Immature natural killer cell (primary cell): ENCODE results near the gene PKD1L1. TPM values are rescaled to one million over a fixed set of nuclear protein-coding genes. Genes with fewer than 3 reads are reported as not detected.

Experiments used
- DNase-seq, 3 donors: peaks; one replicate each; pipeline ENCODE4 v3.0.0; 2022; ENCODE audit warnings: mixed read lengths in 1 of 3
- H3K27ac Mint-ChIP-seq, 6 donors: one replicate each; pipeline ENCODE4 v1.8.0; 2020; ENCODE audit warnings: mixed read lengths in 6 of 6, mild to moderate bottlenecking in 5 of 6, inconsistent platforms in 4 of 6, moderate library complexity in 3 of 6
- H3K27me3 Mint-ChIP-seq, 3 donors: one replicate each; pipeline ENCODE4 v1.8.0; 2020 to 2021; ENCODE audit warnings: low read depth in 3 of 3, mild to moderate bottlenecking in 3 of 3, mixed read lengths in 3 of 3, moderate library complexity in 3 of 3, inconsistent platforms in 1 of 3
- H3K36me3 Mint-ChIP-seq, 3 donors: one replicate each; pipeline ENCODE4 v1.8.0; 2020; ENCODE audit warnings: mixed read lengths in 3 of 3, inconsistent platforms in 2 of 3, mild to moderate bottlenecking in 2 of 3
- H3K4me1 Mint-ChIP-seq, 2 donors: one replicate each; pipeline ENCODE4 v1.8.0; 2020; ENCODE audit warnings: inconsistent platforms in 2 of 2, mild to moderate bottlenecking in 2 of 2, mixed read lengths in 2 of 2, moderate library complexity in 1 of 2
- H3K4me3 Mint-ChIP-seq, 5 donors: one replicate each; pipeline ENCODE4 v1.8.0; 2020; ENCODE audit warnings: mild to moderate bottlenecking in 5 of 5, mixed read lengths in 5 of 5, inconsistent platforms in 3 of 5, moderate library complexity in 3 of 5
- H3K9me3 Mint-ChIP-seq, 6 donors: one replicate each; pipeline ENCODE4 v1.8.0; 2020; ENCODE audit warnings: mild to moderate bottlenecking in 6 of 6, mixed read lengths in 6 of 6, inconsistent platforms in 4 of 6, moderate library complexity in 3 of 6
- polyA plus RNA-seq, 3 donors: library from polyadenylated mRNA; unstranded; fragments of 300-500 nt; fragmentation: Illumina TruSeq; gene quantifications; one replicate each; pipeline ENCODE4 v1.2.3, GENCODE V29; 2021

PKD1L1 gene
- polyA plus RNA-seq, 3 donors from 2014 or later: 0.03 TPM; not detected in 2

DNA sequence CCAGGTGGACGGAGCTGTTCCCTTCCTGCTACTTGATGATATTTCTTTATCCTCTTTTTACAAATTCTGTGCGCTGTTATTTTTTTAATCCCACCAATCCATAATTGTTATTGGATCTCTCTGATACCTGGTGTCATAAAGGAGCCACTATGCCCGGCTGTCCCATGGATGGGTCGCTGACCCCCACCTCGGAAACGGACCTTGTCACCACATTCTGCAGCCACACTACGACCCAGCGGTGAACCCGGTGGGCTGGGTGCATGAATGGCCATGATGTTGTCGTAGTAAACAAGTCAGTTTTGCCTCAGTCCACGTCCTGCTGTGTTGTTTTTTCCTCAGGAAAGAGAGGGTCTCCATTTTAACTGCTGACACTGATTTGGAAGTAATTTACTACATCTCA is 112.2 kb downstream of the PKD1L1 start:
- H3K27ac Mint-ChIP-seq: no peak overlapping the region

GRCh38 chr7:47833211-47833610 is 115.1 kb downstream of the PKD1L1 start:
- peaks cover 2 to 7% (median 3%) of the 10 kb centered on the region in 3 donors for H3K27me3 Mint-ChIP-seq
- H3K9me3 Mint-ChIP-seq: no peaks in the 10 kb centered on the region
- H3K36me3 Mint-ChIP-seq: no peaks in the 10 kb centered on the region
- H3K27ac Mint-ChIP-seq: no peak overlapping the region
- peak overlapping the region in 3 of 5 donors; percentile 11 to 25 (median 19) for H3K4me3 Mint-ChIP-seq
- DNase-seq: peak in 1 of 3 donors; percentile 16
- peaks cover 13 to 18% of the 10 kb centered on the region in 2 donors for H3K4me1 Mint-ChIP-seq

More for the DNA sequence above, 112.2 kb downstream of the PKD1L1 start:
- DNase-seq: no peak
- peaks cover 13 to 18% of the 10 kb centered on the region in 2 donors for H3K4me1 Mint-ChIP-seq
- H3K9me3 Mint-ChIP-seq: no peaks in the 10 kb centered on the region
- H3K27me3 Mint-ChIP-seq: peaks cover 3 to 11% (median 5%) of the 10 kb centered on the region in 3 donors
- H3K36me3 Mint-ChIP-seq: no peaks in the 10 kb centered on the region
- no peak overlapping the region for H3K4me3 Mint-ChIP-seq

- H3K27ac Mint-ChIP-seq: peak overlapping the region in 1 of 6 donors; percentile 63
- no peak overlapping the region for H3K4me3 Mint-ChIP-seq
- DNase-seq: no peak
- H3K27me3 Mint-ChIP-seq: peaks cover 3 to 8% (median 7%) of the 10 kb centered on the region in 3 donors
- H3K36me3 Mint-ChIP-seq: no peaks in the 10 kb centered on the region
- H3K9me3 Mint-ChIP-seq: no peaks in the 10 kb centered on the region
- H3K4me1 Mint-ChIP-seq: peaks cover 13 to 18% of the 10 kb centered on the region in 2 donors
Measured at GRCh38 chr7:47832105-47832715, 116.1 kb downstream of the PKD1L1 start.

DNA sequence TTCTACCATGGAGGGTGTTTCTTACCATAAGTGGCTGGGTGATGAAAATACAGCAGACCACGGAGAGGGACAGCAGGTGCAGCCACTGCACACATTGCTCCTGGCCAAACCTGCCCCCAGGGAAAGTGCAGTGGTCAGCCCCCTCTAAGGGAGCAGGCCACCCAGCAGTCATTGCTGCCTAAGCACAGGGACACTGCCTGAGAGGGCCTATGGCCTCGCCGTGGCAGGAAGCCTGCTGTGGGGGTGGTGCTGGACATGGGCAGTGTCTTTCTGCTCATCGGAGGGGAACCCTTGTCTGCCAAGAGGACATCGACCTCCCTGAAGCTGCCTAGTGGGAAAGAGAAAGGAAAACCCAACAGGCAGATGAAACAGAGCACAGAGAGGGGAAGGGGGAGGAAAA is 118.3 kb downstream of the PKD1L1 start:
- H3K4me3 Mint-ChIP-seq: no peak overlapping the region
- H3K9me3 Mint-ChIP-seq: no peaks in the 10 kb centered on the region
- H3K27me3 Mint-ChIP-seq: peaks cover 1 to 5% (median 4%) of the 10 kb centered on the region in 3 donors
- H3K4me1 Mint-ChIP-seq: peaks cover 13 to 18% of the 10 kb centered on the region in 2 donors
- H3K36me3 Mint-ChIP-seq: no peaks in the 10 kb centered on the region
- DNase-seq: no peak
- H3K27ac Mint-ChIP-seq: no peak overlapping the region

GRCh38 chr7:47827871-47828270 is 120.4 kb downstream of the PKD1L1 start:
- H3K4me1 Mint-ChIP-seq: peaks cover 3 to 4% of the 10 kb centered on the region in 2 donors
- peaks cover 5 to 7% (median 5%) of the 10 kb centered on the region in 3 donors for H3K27me3 Mint-ChIP-seq
- H3K36me3 Mint-ChIP-seq: no peaks in the 10 kb centered on the region
- no peak overlapping the region for H3K27ac Mint-ChIP-seq
- H3K9me3 Mint-ChIP-seq: no peaks in the 10 kb centered on the region
- H3K4me3 Mint-ChIP-seq: no peak overlapping the region
- DNase-seq: no peak

DNA sequence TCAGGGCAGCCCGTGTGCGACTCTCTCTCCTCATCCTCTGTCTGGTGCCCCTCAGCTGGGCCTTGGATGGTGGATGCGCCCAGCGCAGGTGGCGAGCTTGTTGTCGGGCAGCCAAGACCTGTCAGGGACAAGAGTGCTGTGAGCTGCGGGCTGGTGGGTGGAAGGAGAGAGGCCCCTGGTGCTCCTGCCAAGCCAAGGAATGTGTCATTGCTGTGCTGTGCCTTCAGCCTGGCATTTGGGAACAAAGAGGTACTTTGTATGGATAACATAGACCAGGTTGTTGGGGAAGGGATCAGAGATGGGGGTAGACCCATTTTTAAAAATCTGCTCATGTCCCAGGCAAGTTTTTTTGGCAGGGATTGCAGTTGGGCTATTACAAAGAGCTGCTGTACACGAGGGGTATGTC is 120.9 kb downstream of the PKD1L1 start:
- no peaks in the 10 kb centered on the region for H3K4me1 Mint-ChIP-seq
- H3K4me3 Mint-ChIP-seq: no peak overlapping the region
- no peak overlapping the region for H3K27ac Mint-ChIP-seq
- H3K36me3 Mint-ChIP-seq: no peaks in the 10 kb centered on the region
- DNase-seq: no peak
- peaks cover 5 to 7% (median 5%) of the 10 kb centered on the region in 3 donors for H3K27me3 Mint-ChIP-seq
- H3K9me3 Mint-ChIP-seq: no peaks in the 10 kb centered on the region

DNA sequence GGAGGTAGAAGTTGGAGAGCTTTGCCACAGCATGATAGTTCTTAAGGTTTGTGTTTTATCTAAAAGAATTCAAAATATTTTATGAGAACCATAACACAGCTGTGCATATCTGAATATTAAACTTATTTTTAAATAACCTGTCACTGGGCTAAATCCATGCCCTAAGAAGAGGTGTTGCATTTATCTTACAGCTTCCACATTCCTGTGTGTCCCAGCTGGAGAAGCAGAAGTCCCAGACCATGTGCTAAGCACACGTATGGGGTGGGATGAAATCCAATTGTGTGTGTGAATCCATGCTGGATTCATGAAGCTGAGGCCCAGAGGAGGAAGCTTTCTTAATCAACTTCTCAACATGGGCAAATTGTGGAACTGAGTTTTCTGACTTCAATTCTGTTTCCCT is 121.5 kb downstream of the PKD1L1 start:
- Mint-ChIP-seq H3K4me1 (no peaks in the 10 kb centered on the region), H3K9me3 (no peaks in the 10 kb centered on the region), H3K27ac (no peak overlapping the region), H3K27me3 (peaks cover 5 to 7% (median 5%) of the 10 kb centered on the region in 3 donors), H3K4me3 (no peak overlapping the region), H3K36me3 (no peaks in the 10 kb centered on the region)
- DNase-seq: no peak

- DNase-seq: no peak
- no peak overlapping the region for H3K4me3 Mint-ChIP-seq
- no peaks in the 10 kb centered on the region for H3K4me1 Mint-ChIP-seq
- no peak overlapping the region for H3K27ac Mint-ChIP-seq
- H3K36me3 Mint-ChIP-seq: no peaks in the 10 kb centered on the region
- no peaks in the 10 kb centered on the region for H3K9me3 Mint-ChIP-seq
- H3K27me3 Mint-ChIP-seq: peaks cover 0 to 3% (median 2%) of the 10 kb centered on the region in 3 donors
Measured at GRCh38 chr7:47819607-47819920, 128.7 kb downstream of the PKD1L1 start.

- Mint-ChIP-seq H3K4me3 (no peak overlapping the region), H3K9me3 (no peaks in the 10 kb centered on the region), H3K27me3 (peaks cover 0 to 3% (median 0%) of the 10 kb centered on the region in 3 donors), H3K27ac (no peak overlapping the region), H3K4me1 (no peaks in the 10 kb centered on the region), H3K36me3 (no peaks in the 10 kb centered on the region)
- peak; percentile 32 to 36 (median 36) for DNase-seq
Measured at GRCh38 chr7:47818796-47819606, 129.3 kb downstream of the PKD1L1 start.

GRCh38 chr7:47817917-47818316 is 130.3 kb downstream of the PKD1L1 start:
- no peak overlapping the region for H3K27ac Mint-ChIP-seq
- H3K4me3 Mint-ChIP-seq: no peak overlapping the region
- H3K27me3 Mint-ChIP-seq: no peaks in the 10 kb centered on the region
- no peaks in the 10 kb centered on the region for H3K9me3 Mint-ChIP-seq
- no peak for DNase-seq
- no peaks in the 10 kb centered on the region for H3K4me1 Mint-ChIP-seq
- no peaks in the 10 kb centered on the region for H3K36me3 Mint-ChIP-seq

DNA sequence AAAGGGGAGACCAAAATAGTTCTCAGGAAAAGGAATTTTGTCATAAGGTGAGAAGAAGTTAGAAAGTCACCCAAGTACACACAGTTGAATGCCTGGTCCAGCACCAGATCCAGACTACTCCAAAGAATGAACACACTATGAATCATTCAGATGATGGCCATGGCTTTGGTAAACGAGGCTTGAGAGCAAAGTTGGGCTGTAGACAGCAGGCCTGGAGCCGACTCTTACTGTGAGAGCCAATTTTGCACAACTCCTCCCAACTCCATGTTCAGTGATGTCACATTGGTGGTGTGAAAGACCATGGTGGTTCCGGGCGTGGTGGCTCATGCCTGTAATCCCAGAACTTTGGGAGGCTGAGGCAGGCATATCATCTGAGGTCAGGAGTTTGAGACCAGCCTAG is 131.6 kb downstream of the PKD1L1 start:
- H3K27me3 Mint-ChIP-seq: no peaks in the 10 kb centered on the region
- no peaks in the 10 kb centered on the region for H3K4me1 Mint-ChIP-seq
- no peaks in the 10 kb centered on the region for H3K9me3 Mint-ChIP-seq
- H3K4me3 Mint-ChIP-seq: no peak overlapping the region
- no peaks in the 10 kb centered on the region for H3K36me3 Mint-ChIP-seq
- no peak for DNase-seq
- H3K27ac Mint-ChIP-seq: no peak overlapping the region

- H3K4me3 Mint-ChIP-seq: no peak overlapping the region
- H3K4me1 Mint-ChIP-seq: no peaks in the 10 kb centered on the region
- no peaks in the 10 kb centered on the region for H3K36me3 Mint-ChIP-seq
- H3K9me3 Mint-ChIP-seq: no peaks in the 10 kb centered on the region
- no peak overlapping the region for H3K27ac Mint-ChIP-seq
- no peak for DNase-seq
- H3K27me3 Mint-ChIP-seq: no peaks in the 10 kb centered on the region
Measured at GRCh38 chr7:47815867-47816266, 132.4 kb downstream of the PKD1L1 start.

- DNase-seq: no peak
- Mint-ChIP-seq H3K9me3 (no peaks in the 10 kb centered on the region), H3K27ac (no peak overlapping the region), H3K36me3 (no peaks in the 10 kb centered on the region), H3K4me1 (no peaks in the 10 kb centered on the region), H3K27me3 (no peaks in the 10 kb centered on the region), H3K4me3 (no peak overlapping the region)
Measured at GRCh38 chr7:47814905-47815613, 133.2 kb downstream of the PKD1L1 start.

DNA sequence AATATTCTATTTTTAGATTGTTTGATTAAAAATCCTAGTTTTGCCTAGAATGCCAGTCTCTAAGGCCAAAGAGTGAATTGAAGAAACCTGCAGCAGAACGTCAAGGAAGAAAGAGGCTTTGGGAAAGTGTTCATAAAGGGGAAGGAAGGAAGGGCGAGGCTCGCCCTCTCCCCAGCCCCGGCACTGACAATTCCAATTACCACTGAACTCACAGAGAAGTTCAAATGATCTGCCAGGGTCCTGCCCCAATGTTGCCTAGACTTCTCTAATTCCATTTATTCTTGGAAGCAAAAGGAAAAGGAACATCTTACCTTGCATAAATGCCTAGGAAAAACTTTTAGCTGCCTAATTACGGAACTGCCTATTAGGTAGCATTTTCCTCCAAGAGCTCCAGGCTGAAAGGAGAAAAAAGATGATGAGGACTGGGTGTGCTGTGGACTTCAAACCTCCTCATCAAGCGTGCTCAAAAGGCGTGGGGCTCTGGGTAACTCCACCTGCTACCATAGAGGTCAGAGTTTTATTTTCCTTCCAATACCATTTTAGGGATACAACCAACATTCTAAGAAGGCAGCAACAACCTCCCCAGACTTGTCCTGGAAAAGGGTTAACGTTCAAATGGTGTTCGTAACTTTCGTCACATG is 134.5 kb downstream of the PKD1L1 start:
- H3K27ac Mint-ChIP-seq: no peak overlapping the region
- H3K36me3 Mint-ChIP-seq: no peaks in the 10 kb centered on the region
- H3K9me3 Mint-ChIP-seq: no peaks in the 10 kb centered on the region
- no peaks in the 10 kb centered on the region for H3K27me3 Mint-ChIP-seq
- no peak for DNase-seq
- H3K4me3 Mint-ChIP-seq: no peak overlapping the region
- H3K4me1 Mint-ChIP-seq: no peaks in the 10 kb centered on the region
